NCI-H510A (cell line): ENCODE results near the gene ZNF181.
"Not testable (repeated sequence)": the region's sequence is repeated elsewhere in the genome, so short reads cannot be mapped to it uniquely, and the experiment has no call there.

ENCODE experiments used
- DNase-seq: peaks from one replicate; lab custom pipeline; 2025; lab: John Stamatoyannopoulos, UW

ZNF181 gene

DNA sequence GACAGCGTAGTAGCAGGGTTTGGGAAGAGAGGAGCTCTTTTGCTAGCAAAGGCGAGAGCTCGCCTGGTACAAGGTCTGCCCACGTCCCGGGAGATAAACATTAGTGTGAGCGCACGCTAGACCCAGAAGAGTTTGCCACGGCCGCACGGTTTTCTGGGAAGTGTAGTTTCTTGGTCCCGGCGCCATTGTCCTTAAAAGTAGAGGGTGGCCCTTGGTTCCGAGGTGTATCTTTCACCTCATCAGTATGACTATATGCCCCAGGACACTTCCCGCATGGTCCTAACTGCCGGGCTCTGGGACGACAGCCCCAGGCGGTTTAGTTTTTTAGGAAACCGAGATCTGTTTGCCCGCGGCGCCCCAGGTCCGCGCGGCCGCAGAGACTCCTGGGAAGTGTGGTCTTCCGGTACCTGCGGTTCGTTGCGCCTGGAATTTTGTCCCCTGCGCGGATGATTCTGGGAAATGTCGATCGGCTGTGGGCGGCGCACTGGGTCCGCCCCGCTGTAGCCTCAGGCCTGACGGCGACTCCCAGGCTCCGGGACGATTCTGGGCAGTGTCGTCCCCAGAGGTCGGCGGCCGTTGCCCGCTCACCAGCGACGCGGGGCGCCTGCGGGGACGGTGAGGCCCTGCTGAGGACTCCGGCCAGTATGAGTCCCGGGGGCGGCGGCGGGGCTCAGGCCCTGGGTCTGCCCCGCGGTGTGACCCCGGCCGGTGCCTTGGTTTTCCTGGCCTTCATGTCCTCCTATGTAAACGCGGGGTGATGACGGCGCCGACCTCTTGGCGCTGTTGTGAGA is at the start of gene ZNF181:
TSS of gene ZNF181 (plus strand) at position 498 of the 791 bp plus-strand sequence. CDS start 795 bp downstream, outside the sequence.
- DNase-seq = peak; percentile 81

DNA sequence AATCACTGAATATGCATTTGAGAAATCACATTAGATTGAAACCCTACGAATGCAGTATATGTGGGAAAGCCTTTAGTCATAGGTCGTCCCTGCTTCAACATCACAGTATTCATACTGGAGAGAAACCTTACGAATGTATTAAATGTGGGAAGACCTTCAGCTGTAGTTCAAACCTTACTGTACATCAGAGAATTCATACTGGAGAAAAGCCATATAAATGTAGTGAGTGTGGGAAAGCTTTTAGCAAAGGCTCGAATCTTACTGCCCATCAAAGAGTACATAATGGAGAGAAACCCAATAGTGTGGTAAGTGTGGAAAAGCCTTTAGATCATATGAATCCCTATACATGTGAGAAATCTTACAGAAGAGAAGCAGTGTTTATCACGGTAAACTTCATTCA is 48.8 kb upstream of the ZNF181 start:
- DNase-seq = not testable (repeated sequence)

DNA sequence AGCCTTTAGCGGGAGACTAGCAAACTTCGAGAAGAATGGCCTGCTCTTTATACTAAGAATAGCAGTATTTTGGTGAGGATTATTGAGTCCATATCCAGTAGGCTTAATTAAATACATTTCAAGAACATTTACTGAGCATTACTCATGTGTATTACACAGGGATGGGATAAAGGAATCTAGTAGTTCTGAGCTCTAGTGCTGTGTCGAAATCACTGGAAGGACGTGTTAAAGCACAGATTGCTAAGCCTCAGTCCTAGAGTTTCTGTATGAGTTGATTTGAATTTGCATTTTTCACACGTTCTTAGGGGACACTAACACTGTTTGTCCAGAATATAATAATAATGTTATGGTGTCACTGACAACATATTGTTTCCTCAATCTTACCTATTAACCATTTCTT is 47.6 kb upstream of the ZNF181 start:
- no peak for DNase-seq

DNA sequence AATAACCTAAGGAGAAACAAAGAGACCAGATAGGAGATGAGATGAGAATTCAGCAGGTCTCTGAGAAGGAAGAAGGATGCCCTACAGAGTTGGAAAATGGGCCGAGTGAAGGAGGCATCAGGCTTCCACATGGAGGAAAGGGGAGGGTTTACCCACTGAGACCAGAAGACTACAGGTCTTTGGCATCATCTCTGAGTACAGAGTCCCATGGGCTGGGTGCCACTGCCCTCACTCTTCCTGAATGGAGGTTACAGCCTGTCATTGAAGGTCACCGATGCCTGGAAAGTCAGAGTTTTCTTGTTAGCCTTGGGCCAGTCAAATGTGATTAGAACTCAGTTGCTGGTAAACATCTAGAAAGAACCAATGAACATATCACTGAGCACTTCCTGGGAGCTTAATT is 46.7 kb upstream of the ZNF181 start:
- DNase-seq = no peak

DNA sequence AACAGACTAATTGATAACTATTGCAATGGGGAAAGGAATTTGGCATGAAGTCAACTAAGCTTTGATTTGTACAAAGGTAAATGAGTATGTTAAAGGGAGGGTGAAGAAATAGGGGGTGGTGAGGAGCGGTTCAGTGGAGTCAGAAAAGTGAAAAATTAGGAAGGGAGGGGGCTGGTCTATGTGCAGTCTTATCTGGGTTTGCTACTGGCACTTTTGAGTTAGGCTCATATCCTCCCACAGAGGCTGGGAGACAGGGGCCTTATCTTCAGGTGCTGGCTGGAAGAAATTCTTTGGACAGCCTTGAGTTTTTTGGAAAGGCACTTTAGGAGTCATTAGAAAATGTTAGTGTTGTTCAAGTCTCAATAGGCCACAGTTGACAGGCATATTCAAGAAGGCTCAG is 45.5 kb upstream of the ZNF181 start:
- no peak for DNase-seq

DNA sequence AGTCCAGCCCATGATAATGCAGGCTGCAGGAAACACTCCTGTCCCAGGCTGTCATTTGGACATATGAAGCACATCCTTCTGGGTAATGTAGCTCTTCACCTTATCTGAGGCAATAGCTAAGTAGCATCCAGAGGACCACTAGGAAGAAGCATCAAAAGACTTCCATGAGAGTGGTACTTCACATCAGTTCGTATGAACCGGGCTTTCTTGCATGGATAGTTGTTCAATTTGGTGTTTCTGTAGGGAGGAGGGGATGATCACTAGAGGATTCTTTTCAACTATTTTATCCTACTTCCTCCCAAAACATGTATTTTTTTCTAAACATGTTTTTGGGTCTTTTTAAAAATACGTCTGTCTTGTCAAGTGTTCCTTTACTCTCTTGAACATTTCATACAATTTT is 43.7 kb upstream of the ZNF181 start:
- DNase-seq = no peak

DNA sequence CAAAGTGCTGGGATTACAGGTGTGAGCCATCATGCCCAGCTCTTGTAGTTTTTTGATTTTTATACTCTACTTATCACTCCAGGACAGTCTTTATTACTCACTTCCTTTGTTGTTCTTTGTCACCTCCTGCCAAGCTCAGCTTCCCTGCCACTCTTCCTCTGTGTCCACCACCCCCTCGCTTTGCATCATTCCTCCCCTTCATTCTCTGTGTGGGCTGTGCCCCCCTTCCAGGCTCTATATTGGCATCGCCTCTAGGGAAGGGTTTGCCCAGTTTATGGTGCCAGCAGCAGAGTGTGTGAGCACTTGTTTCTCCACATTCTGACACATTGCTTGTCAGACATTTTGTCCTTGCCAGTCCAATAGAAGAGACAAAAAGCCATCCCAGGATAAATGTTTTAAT is 41.5 kb upstream of the ZNF181 start:
- DNase-seq = no peak

DNA sequence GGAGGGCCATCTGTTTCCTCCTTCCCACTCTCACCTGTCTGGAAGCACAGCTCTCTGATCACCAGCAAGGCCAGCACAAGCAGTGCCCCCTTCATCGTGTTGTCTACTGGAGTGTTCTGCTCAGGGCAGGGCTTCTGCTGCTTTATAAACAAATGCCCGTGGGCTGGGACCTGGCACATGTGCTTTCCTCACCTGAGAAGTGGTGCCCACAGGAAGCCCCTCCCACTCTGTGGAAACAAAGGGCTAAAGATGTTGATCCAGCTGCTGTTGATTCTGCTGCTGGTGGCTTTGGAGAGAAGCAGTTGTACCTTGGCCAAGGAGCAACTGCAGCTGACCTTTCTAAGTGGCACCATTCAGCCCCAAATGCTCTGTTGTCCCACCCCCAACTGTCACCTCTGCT is 26.4 kb upstream of the ZNF181 start:
- no peak for DNase-seq

DNA sequence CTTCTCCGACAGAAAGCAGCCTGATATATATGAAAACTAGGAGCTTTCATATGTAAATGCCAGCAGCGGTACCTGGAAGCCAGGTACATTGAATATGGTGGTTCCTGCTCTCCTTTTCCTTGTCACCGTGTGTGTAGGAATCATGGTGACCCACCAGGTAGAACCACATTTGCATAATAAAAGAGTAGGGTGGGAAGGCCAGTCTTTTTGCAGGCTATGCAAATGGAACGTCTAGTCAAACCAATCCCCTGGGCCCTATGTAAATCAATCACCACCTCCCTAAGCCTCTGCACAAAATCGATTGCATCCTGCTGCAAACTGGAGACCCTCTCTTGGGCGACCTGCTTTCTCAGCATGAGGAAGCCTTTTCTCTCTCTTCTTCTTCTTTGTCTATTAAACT is 22.2 kb upstream of the ZNF181 start:
- DNase-seq = no peak

DNA sequence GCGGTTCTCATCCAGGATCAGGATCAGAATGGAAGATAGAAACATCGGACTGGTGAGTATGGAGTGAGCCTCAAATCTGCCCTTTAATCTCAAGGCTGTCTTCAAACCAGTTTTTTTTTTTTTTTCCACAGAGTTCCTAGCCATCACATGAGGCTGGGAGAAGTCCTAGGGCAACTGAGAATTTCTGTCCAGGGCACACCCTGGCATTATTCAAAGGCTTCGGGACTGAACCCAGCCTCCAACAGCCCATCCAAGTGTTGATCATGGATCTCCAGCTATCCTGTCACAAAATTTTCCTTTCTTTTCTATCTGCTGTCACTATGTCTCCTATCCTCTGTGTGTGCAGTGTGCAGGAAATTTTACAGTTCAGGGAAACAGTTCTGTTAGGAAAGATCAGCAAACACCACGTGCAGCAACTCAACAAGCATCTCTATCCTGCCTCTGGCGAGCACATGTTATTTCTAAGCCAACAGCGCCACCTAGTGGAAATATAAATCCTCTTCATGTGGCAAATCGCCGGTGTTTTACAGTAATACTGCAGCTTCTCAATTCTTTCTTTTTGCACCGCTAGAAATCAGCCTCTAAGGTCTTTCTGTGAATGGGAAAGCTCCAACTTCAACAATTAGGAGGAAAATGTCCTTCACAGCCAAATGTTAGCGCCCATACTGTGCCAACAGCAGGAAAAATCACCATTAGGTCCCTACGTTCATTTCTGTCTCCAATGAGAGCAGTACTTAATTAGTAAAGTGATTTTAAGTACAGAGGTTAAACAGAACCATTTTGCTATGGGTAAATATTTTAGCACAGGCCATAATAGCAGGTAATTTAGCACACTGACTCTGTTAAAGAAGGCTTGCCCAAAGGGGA is 21.4 kb upstream of the ZNF181 start:
- DNase-seq = peak; percentile 24

DNA sequence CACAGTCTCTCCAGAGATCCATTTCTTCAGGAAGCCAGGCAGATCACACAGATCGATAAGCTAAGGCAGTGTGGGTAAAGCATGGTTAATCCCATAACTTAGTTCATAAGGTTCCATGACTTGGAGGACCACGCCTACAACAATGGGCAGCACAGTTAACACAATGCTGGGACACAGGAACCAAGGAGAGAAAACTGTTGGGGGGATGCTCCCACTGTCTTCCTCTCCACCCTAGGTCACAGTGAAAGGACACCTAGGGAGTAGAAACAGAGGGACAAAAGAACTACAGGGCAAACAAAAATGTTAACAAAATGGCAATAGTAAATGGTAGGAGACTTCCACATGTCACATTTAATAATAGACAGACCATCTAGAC is 20.8 kb upstream of the ZNF181 start:
- DNase-seq = no peak

DNA sequence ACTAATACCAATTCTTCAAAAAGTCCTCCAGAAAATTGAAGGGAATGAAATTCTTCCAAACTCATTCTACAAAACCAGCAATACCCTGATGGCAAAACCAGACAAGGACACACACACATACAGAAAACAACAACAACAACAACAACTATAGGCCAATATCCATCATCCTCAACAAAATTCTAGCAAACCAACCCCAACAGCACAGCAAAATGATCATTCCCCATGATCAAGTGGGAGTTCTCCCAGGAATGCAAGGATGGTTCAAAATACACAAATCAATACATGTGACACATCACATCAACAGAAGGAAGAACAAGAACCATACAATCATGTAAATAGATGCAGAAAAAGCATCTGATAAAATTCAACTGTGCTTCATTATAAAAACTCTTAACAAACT is 18.7 kb upstream of the ZNF181 start:
- DNase-seq = no peak

DNA sequence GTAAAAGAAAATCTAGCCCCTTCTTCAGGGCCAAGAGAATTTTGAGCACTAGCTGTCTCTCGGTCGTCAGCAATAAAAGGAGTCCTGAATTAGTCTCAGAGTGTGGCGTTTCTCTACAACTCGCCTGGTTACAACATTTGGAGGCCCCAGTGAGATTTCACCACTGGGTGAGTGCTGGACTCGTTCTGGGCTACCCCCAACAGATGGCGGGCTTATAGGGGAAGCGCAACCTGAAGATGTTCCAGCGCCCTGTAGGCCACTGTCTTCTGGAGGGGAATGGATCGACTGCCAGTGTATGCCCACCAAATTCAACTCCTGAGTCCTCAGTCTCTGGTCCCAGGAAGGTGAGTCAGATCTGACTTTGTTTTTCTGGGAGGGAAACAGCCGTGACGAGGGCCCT is 11.7 kb upstream of the ZNF181 start:
- no peak for DNase-seq

DNA sequence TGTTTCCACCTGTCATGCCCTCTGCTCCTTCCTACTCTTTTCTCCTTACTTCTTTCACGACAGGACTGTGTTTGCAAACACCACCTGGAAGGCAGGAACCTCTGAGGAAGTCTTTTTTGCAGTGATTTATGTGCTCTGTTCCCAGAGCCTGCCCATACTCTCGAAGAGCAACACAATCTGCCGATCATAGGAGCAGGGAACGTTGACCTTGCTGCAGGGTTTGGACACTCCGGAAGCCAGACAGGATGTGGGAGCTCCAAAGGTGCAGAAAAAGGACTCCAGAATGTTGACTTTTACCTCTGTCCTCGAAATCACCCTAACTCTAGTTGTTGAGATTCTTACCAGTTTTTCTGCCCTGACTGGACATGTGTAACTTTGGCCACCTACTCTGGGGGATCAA is 8.6 kb upstream of the ZNF181 start:
- DNase-seq = no peak

DNA sequence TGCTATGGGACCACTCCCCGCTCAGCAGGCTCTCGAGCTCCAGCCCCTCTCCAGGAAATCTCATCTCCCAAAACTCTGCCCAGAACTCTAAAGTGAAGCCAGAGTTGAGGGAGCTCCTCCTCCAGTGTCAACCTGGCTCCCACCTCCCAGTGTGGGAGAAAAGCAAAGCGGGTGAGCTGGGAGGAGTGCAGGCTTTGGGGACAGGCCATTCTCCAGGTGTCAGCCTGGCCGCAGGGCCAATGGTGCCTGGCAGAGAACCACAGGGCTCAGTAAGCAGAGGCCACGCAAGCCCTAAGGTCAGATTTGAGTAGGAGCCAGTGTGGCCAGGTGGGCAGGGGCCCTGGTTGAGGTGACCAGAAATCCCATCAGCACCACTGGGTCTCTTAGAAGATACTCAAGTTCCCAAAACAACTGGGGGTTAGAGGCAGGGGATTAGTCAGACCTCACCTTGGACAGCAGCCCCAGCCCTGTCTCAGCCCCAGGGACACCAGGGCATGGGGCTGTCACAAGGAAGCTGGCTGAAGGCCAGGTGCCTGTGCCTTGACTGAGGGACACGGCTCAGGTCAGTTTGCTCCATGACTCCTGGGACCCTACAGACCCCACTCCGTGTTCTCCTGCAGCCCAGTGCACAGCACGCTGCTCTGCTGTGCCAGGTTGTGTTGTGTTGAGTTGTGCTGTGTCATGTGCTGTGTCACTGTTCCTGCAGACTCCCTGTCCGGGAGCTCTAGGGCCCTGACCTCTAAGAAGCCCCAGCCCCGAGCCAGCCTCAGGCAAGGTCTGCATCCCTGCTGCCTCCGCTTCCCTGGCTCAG is 2.8 kb upstream of the ZNF181 start:
- DNase-seq = no peak

DNA sequence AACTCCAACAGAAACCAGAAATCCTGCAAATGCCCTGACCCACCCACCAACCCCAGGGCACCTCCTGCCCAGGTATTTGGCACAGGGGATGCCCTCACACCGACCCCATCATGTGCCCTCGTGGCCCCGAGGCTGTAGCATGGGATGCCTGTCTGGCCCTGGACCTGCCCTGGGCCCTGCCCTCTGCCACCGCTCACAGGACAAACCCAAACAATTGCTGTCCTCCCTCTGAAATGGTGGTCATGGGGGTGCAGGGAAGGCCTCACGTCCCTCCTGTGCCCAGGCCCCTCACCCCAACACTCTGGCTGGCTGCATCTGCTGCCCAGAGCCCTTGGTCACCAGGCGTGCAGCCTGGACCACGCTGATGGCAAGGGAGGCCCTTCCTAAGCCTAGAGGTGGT is 2.1 kb upstream of the ZNF181 start:
- no peak for DNase-seq

DNA sequence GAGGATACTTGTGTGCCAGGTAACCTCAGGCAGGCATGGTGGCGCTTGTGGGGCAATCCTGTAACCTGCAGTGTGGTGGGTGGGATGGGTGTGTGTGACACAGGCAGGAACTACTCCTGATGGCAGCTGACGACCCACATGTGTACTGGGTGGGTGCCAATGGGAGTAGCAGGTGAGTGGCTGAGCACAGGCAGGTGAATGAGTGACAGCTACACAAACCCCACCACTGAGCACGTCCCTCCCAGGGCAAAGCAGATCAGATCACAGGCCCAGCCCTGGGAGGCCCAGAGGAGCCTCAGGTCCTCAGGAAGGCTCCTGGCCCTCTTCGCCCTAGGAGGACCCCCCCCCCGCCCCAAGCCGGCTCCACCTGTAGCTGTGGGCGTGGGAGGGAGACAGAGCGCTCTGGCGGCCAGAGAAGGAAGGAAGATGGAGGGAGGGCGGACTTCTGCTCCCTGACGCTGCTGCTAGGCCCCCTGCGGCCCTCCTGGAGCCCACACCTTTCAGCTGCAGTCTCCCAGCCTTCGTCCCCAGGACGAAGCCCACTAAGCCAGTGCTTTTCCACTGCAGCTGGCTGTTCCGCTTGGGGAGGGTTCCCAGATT is 1.3 kb upstream of the ZNF181 start:
- DNase-seq = no peak

DNA sequence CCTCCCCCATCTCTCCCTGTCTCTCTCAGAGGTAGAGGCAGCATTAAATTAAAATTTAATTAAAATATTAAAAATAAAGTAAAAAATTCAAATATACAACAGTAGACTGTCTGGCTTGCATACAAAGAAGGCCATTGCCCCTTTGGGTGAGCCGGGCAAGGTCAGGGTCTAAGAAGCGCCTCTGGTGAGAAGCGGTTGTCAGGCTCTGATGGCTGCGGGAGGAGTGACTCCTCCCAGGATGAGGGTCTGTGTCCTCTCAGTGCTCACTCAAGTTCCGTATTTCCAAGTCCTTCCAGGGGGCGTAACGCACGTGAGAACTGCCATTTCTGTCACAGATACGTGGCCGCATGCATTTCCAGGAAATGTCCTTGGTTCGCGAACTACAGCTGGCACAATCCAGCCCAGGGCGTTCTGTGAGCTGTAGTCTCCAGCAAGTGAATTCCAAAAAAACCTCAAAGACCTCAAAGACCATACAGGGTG is 737 bp upstream of the ZNF181 start:
- DNase-seq = peak; percentile 19

DNA sequence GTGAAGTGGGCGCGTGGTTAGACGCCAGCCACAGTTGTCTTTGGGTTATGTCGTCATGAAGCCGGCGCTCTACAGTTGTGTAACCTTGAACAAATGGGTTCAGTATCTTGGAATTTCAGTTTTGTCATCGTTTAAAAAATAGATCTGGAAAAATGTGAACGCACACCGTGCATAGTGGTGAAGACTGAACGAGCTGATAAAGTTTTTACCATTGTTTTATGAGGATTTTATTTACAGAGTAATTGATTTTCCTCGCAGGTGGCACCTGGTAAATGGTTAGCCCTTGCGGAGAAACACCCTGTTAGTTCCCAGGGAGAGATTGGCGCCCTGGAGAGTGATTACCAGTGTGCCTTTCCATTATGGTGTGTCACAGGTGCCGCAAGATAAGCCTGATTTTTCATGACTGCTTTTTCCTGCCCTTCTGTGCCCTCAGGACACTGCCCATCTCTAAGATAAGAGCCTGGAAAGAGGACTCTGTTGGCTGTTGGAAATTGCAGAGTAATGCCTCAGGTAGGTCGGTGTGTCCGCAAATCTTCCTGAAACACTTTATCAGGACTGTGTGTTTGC is 577 bp downstream of the ZNF181 start:
- DNase-seq = peak; percentile 85

DNA sequence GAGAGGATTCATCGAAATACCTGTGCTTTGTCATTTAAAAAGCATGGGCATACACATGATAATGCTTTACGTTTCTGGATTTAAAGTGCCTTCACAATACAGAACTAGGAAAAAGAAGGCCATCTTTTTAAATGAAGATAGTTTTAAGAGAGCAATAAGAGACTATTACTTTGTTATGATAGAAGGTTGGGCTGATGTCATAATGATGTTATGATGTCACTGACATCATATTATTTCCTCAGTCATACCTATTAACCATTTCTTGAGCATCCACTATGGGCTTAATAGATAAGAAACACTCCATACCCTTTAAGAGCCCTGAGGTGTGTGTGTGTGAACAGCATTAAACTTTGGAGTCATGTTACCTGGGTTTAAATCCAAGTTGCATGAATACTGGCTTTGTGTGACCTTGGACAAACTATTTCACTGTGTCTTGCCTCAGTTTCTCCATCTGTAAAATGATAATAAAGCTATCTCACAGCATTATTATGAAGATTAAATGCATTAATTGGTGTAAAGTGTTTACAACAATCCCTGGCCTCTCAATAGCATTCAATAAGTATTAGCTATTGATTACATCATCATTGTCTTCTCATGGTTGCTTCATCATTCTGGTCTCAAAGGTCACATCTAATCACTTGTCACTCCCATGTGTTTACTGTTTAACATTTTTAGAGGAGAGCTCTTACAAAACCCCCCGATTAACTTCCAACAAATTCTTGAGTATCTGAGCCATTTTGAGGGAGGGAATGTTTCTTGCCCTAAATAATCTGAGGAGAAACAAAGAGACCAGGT is 11.1 kb downstream of the ZNF181 start:
- no peak for DNase-seq

DNA sequence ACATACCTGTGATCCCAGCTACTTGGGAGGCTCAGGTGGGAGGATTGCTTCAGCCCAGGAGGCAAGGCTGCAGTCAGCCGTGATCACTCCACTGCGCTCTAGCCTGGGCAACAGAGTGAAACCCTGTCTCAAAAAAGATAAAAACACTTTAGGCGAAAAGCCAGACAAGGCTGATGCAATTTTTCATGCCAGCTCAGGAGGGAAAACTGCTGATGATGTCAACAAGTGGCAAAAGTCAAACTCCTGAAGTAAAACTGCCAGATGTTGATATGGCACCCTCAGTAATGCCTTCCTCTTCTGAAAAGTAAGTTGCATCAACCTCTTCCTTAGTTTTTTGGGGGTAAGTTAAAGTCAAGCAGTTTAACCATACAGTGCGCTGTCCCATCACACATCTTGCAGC is 23.4 kb downstream of the ZNF181 start:
- no peak for DNase-seq
